HG03378 (cell line): ENCODE measurements around the gene DPP6.
"Not testable (repeated sequence)": the region's sequence is repeated elsewhere in the genome, so short reads cannot be mapped to it uniquely, and the experiment has no call there.

Experiments
- ATAC-seq: cut with Tn5 transposase; IDR thresholded peaks from one replicate; pipeline ENCODE4 v1.9.1; 2021; ENCODE audit warnings: mild to moderate bottlenecking, moderate library complexity; ENCODE audit not compliant: unreplicated experiment

Gene DPP6

GRCh38 chr7:154914996-154915380 lies 862.8 kb downstream of the DPP6 start:
- no peak for ATAC-seq

GRCh38 chr7:154915600-154915999 lies 863.4 kb downstream of the DPP6 start:
- no peak for ATAC-seq

GRCh38 chr7:154916381-154916780 lies 864.2 kb downstream of the DPP6 start:
- no peak for ATAC-seq

GRCh38 chr7:154916856-154917807 lies 864.9 kb downstream of the DPP6 start:
- ATAC-seq, result no peak

- no peak for ATAC-seq
These were observed 865.6 kb downstream of the DPP6 start for GRCh38 chr7:154917808-154918160.

- ATAC-seq, result no peak
These were observed 866.1 kb downstream of the DPP6 start for GRCh38 chr7:154918266-154918665.

- no peak for ATAC-seq
These were observed 866.5 kb downstream of the DPP6 start for GRCh38 chr7:154918741-154919140.

GRCh38 chr7:154919344-154920225 lies 867.4 kb downstream of the DPP6 start:
- no peak for ATAC-seq

GRCh38 chr7:154922472-154922871 lies 870.3 kb downstream of the DPP6 start:
- ATAC-seq, result not testable (repeated sequence)

GRCh38 chr7:154927624-154928125 lies 875.5 kb downstream of the DPP6 start:
- ATAC-seq, result peak; percentile 44

- ATAC-seq, result peak; percentile 87
These were observed 876.2 kb downstream of the DPP6 start for GRCh38 chr7:154928136-154929005.

GRCh38 chr7:154929006-154929726 lies 877.0 kb downstream of the DPP6 start:
- ATAC-seq, result no peak

- ATAC-seq, result no peak
These were observed 879.7 kb downstream of the DPP6 start for GRCh38 chr7:154931906-154932305.

GRCh38 chr7:154934353-154934952 lies 882.3 kb downstream of the DPP6 start:
- not testable (repeated sequence) for ATAC-seq

GRCh38 chr7:154937837-154938236 lies 885.6 kb downstream of the DPP6 start:
- ATAC-seq, result no peak

- ATAC-seq, result no peak
These were observed 890.5 kb downstream of the DPP6 start for GRCh38 chr7:154942691-154943090.
